GM21576 (cell line): ENCODE data around the gene PLPP1.
"Not testable (repeated sequence)": the region's sequence is repeated elsewhere in the genome, so short reads cannot be mapped to it uniquely, and the experiment has no call there.

Experiments used
- ATAC-seq: cut with Tn5 transposase; IDR thresholded peaks from one replicate; pipeline ENCODE4 v1.9.1; 2021; ENCODE audit warnings: mild to moderate bottlenecking, moderate library complexity; ENCODE audit not compliant: unreplicated experiment

Gene PLPP1

GRCh38 chr5:55509097-55509496 lies 25.7 kb downstream of the PLPP1 start:
- no peak for ATAC-seq

GRCh38 chr5:55507574-55507973 lies 27.2 kb downstream of the PLPP1 start:
- no peak for ATAC-seq

GRCh38 chr5:55505711-55506110 lies 29.1 kb downstream of the PLPP1 start:
- ATAC-seq: not testable (repeated sequence)

- ATAC-seq: not testable (repeated sequence)
Measured at GRCh38 chr5:55503917-55504316, 30.8 kb downstream of the PLPP1 start.

GRCh38 chr5:55502759-55503158 lies 32.0 kb downstream of the PLPP1 start:
- ATAC-seq: no peak

GRCh38 chr5:55498457-55498856 lies 36.3 kb downstream of the PLPP1 start:
- no peak for ATAC-seq

GRCh38 chr5:55497712-55498111 lies 37.1 kb downstream of the PLPP1 start:
- no peak for ATAC-seq

GRCh38 chr5:55495216-55495615 lies 39.5 kb downstream of the PLPP1 start:
- no peak for ATAC-seq

GRCh38 chr5:55492449-55492848 lies 42.3 kb downstream of the PLPP1 start:
- no peak for ATAC-seq

GRCh38 chr5:55485073-55485472 lies 49.7 kb downstream of the PLPP1 start:
- ATAC-seq: no peak

- no peak for ATAC-seq
Measured at GRCh38 chr5:55484531-55484930, 50.2 kb downstream of the PLPP1 start.

DNA sequence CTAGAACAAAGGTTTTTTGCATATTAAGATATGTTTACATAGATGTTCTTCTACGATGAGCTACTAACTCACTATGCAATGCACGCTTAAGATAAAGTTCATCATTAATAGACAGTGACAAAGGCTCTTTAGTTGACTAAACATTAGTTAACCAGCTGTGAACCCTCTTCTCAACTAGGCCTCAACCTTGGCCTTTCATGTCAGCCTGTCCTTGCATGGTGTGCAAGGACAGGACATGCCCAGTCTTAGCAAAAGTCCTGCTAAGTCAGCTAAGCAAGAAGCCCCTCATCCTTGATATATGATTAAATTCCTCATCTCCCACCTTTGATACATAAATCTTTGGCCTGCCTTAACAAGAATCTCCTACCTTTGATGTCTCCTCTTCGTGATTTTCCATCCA lies 50.9 kb downstream of the PLPP1 start:
- ATAC-seq: no peak

DNA sequence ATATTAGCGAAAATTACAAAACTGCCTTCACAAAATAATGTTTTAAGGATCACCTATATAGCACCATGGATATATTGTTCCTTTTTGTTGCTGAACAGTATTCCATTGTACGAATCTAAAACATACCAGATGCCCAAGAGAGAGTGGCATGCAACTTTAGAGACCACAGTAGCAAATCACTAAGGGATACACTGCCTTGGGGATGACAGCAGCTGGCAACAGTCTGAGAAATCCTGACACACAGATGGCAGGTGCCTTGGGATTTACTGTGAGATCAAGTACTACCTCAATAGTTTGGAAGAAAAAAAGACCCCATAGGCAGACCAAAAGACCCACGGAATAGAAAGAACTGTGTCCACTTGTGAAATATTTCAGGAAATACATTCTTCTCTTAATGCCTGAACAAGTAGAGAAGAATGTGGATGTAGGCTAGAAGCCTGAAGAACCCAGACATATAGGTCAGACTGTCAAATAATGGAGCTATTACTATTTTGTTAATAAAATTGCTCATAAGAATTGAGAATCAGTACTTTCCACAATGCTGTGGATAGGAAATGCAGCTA lies 53.4 kb downstream of the PLPP1 start:
- no peak for ATAC-seq

- no peak for ATAC-seq
Measured at GRCh38 chr5:55480781-55481180, 54.0 kb downstream of the PLPP1 start.

GRCh38 chr5:55472642-55473041 lies 62.1 kb downstream of the PLPP1 start:
- ATAC-seq: no peak

DNA sequence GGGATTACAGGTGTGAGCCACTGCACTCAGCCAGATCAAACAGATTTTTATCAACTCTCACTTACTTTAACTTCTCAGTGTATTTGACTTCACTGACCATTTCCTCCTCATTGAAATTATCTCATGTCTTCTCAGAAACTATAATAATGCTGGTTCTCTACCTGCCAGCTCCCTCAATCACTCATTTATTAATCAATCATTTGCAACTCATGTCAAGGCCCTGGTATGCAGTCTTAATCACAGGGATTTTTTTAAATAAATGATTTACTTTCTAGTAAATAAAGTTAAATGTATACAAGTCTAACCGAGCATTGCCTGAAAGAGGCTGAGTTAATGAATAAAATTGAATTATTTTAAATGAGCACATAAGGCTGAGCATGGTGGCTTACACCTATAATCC lies 63.3 kb downstream of the PLPP1 start:
- no peak for ATAC-seq

- ATAC-seq: no peak
Measured at GRCh38 chr5:55470282-55470681, 64.5 kb downstream of the PLPP1 start.

DNA sequence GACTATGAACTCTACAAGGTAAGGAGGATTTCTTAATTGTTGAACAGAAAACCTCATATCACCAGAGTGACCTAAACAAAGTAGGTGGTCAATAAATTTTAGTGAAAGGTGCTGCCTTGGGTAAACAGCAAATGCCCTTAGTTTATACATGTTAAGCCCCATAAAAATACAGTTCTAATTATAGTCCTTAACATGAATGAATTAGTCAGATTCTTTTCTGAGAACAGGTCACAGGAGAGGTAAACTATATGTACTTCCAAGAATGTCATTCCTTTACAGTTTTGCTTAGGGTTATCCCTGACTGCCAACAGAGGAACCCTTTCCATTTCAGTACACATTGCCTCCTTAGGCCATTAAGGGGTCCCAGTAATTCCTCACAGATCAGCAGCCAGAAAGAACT lies 64.9 kb downstream of the PLPP1 start:
- ATAC-seq: no peak

GRCh38 chr5:55467862-55468551 lies 66.8 kb downstream of the PLPP1 start:
- ATAC-seq: no peak

GRCh38 chr5:55463613-55464012 lies 71.2 kb downstream of the PLPP1 start:
- no peak for ATAC-seq

- no peak for ATAC-seq
Measured at GRCh38 chr5:55459572-55459971, 75.2 kb downstream of the PLPP1 start.

DNA sequence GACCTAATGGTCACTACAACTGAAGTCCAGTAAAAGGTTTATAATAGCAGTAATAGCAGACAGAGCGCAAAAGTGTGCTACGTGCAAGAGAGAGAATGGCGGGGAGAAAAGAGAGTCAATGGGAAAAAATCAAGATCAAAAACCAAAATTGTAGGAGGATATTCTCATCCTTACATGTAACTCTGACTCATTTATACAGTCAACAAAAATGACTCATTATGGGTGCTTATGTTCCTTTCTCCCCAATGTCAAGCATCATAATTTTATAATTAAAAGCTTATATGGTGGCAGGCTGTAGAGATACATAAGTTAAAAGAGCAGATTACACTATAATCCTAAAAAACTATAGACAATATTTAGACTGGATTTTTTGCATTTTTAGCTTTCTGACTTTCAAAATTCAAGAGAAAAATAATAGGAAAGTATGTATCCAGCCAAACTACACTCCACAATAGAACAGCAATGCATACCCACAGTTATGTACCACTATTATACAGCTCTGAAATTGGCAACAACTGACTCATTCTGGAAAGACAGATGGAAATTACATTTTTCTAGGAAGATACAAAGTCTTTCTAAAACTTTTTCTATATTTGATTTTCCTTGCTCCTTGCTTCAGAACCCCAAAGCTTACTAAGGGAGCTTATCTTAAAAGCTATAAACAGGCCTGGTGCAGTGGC lies 78.4 kb downstream of the PLPP1 start:
- ATAC-seq: no peak
